Activated CD4-positive, alpha-beta T cell treated with anti-CD3 and anti-CD28 coated beads, Interleukin-2, amount 10 ng/mL, durations not matched to agents 7 days and 5 days (primary cell): ENCODE results near the gene SPA17. TPM values are rescaled to one million over a fixed set of nuclear protein-coding genes. Genes with fewer than 3 reads are reported as not detected.

ENCODE experiments used
- CTCF ChIA-PET: fragments of 350-600 bp; sonication (Branson Sonifier 250); formaldehyde crosslinking; loops from one replicate; lab custom pipeline; 2021; ENCODE audit warnings: antibody characterized with exemption; lab: Charles Lee
- POLR2A ChIA-PET: fragments of 350-600 bp; sonication (Branson Sonifier 250); formaldehyde crosslinking; loops from one replicate; lab custom pipeline; 2021; ENCODE audit warnings: antibody characterized with exemption; lab: Charles Lee
- DNase-seq: peaks from one replicate; pipeline ENCODE4 v3.0.0-alpha.2; 2020
- H3K27ac Mint-ChIP-seq: one replicate; pipeline ENCODE4 v1.8.0; 2021; ENCODE audit warnings: mild to moderate bottlenecking, moderate library complexity, mixed read lengths
- H3K27me3 Mint-ChIP-seq: one replicate; pipeline ENCODE4 v1.8.0; 2021; ENCODE audit warnings: mixed read lengths
- H3K36me3 Mint-ChIP-seq: one replicate; pipeline ENCODE4 v1.8.0; 2021; ENCODE audit warnings: low read depth, mixed read lengths
- H3K4me1 Mint-ChIP-seq: one replicate; pipeline ENCODE4 v1.8.0; 2021; ENCODE audit warnings: mixed read lengths
- H3K4me3 Mint-ChIP-seq: one replicate; pipeline ENCODE4 v1.8.0; 2021; ENCODE audit warnings: mild to moderate bottlenecking, moderate library complexity, mixed read lengths
- H3K9me3 Mint-ChIP-seq: one replicate; pipeline ENCODE4 v1.8.0; 2021; ENCODE audit warnings: mixed read lengths
- total RNA-seq, 2 experiments: library from RNA; stranded (reverse); gene quantifications; one replicate each; pipeline ENCODE4 v1.2.3, GENCODE V29; 2021

The SPA17 gene
- total RNA-seq, 2 experiments from 2014 or later: 1.1 to 1.8 TPM

GRCh38 chr11:124712392-124712791 is 38.7 kb downstream of the SPA17 start:
- Mint-ChIP-seq H3K36me3 (no peaks in the 10 kb centered on the region), H3K27ac (no peak overlapping the region), H3K4me3 (no peak overlapping the region), H3K4me1 (peaks cover 1% of the 10 kb centered on the region), H3K27me3 (peaks cover 24% of the 10 kb centered on the region), H3K9me3 (peaks cover 3% of the 10 kb centered on the region)
- no peak for DNase-seq
- CTCF ChIA-PET: no interaction called here
- POLR2A ChIA-PET: no interaction called here

GRCh38 chr11:124716591-124716990 is 42.9 kb downstream of the SPA17 start:
- ChIA-PET POLR2A (no interaction called here), CTCF (no interaction called here)
- H3K4me1 Mint-ChIP-seq: peaks cover 12% of the 10 kb centered on the region
- H3K9me3 Mint-ChIP-seq: no peaks in the 10 kb centered on the region
- H3K4me3 Mint-ChIP-seq: no peak overlapping the region
- no peak overlapping the region for H3K27ac Mint-ChIP-seq
- peaks cover 63% of the 10 kb centered on the region for H3K27me3 Mint-ChIP-seq
- DNase-seq: no peak
- no peaks in the 10 kb centered on the region for H3K36me3 Mint-ChIP-seq

GRCh38 chr11:124717421-124717785 is 43.7 kb downstream of the SPA17 start:
- Mint-ChIP-seq H3K4me3 (peak overlapping the region; percentile 14), H3K27me3 (peaks cover 69% of the 10 kb centered on the region), H3K27ac (no peak overlapping the region), H3K36me3 (no peaks in the 10 kb centered on the region), H3K9me3 (no peaks in the 10 kb centered on the region), H3K4me1 (peaks cover 12% of the 10 kb centered on the region)
- POLR2A ChIA-PET: no interaction called here
- no peak for DNase-seq
- CTCF ChIA-PET: interaction anchor here (0.7 to 1.0 kb wide), 2 partner anchors 29 to 45 kb away, joined by 4 read pairs; partner anchors contain the start of gene ESAM

- peak overlapping the region; percentile 14 for H3K4me3 Mint-ChIP-seq
- CTCF ChIA-PET: interaction anchor here (0.7 to 1.0 kb wide), 2 partner anchors 28 to 44 kb away, joined by 4 read pairs; partner anchors contain the start of gene ESAM
These were observed 44.3 kb downstream of the SPA17 start for GRCh38 chr11:124717786-124718651.

GRCh38 chr11:124718801-124719200 is 45.1 kb downstream of the SPA17 start:
- POLR2A ChIA-PET: no interaction called here
- no peak for DNase-seq
- H3K27me3 Mint-ChIP-seq: peaks cover 82% of the 10 kb centered on the region
- H3K27ac Mint-ChIP-seq: no peak overlapping the region
- CTCF ChIA-PET: no interaction called here
- H3K9me3 Mint-ChIP-seq: no peaks in the 10 kb centered on the region
- H3K36me3 Mint-ChIP-seq: no peaks in the 10 kb centered on the region
- peaks cover 12% of the 10 kb centered on the region for H3K4me1 Mint-ChIP-seq
- H3K4me3 Mint-ChIP-seq: no peak overlapping the region

More at GRCh38 chr11:124717786-124718651, 44.3 kb downstream of the SPA17 start:
- Mint-ChIP-seq H3K9me3 (no peaks in the 10 kb centered on the region), H3K27ac (no peak overlapping the region), H3K36me3 (no peaks in the 10 kb centered on the region), H3K4me1 (peaks cover 12% of the 10 kb centered on the region), H3K27me3 (peaks cover 74% of the 10 kb centered on the region)
- POLR2A ChIA-PET: no interaction called here
- DNase-seq: peak; percentile 16

GRCh38 chr11:124719534-124719933 is 45.8 kb downstream of the SPA17 start:
- ChIA-PET CTCF (no interaction called here), POLR2A (no interaction called here)
- Mint-ChIP-seq H3K9me3 (no peaks in the 10 kb centered on the region), H3K4me3 (no peak overlapping the region), H3K27ac (no peak overlapping the region), H3K27me3 (peaks cover 81% of the 10 kb centered on the region), H3K36me3 (no peaks in the 10 kb centered on the region), H3K4me1 (peaks cover 12% of the 10 kb centered on the region)
- no peak for DNase-seq

GRCh38 chr11:124722176-124722575 is 48.5 kb downstream of the SPA17 start:
- H3K27ac Mint-ChIP-seq: no peak overlapping the region
- H3K4me3 Mint-ChIP-seq: no peak overlapping the region
- no peaks in the 10 kb centered on the region for H3K36me3 Mint-ChIP-seq
- CTCF ChIA-PET: interaction anchor here (1.4 kb wide), 1 partner anchor 36 kb away, joined by 3 read pairs; no protein-coding TSS in a partner anchor
- no peaks in the 10 kb centered on the region for H3K9me3 Mint-ChIP-seq
- peaks cover 68% of the 10 kb centered on the region for H3K27me3 Mint-ChIP-seq
- POLR2A ChIA-PET: no interaction called here
- DNase-seq: no peak
- H3K4me1 Mint-ChIP-seq: peaks cover 12% of the 10 kb centered on the region

- H3K27me3 Mint-ChIP-seq: peaks cover 43% of the 10 kb centered on the region
- no peaks in the 10 kb centered on the region for H3K4me1 Mint-ChIP-seq
- ChIA-PET POLR2A (no interaction called here), CTCF (interaction anchor here (1.1 to 1.9 kb wide), 3 partner anchors 21 to 68 kb away, joined by 3 to 5 read pairs (median 3); no protein-coding TSS in a partner anchor)
- no peak overlapping the region for H3K4me3 Mint-ChIP-seq
- no peak overlapping the region for H3K27ac Mint-ChIP-seq
- H3K9me3 Mint-ChIP-seq: no peaks in the 10 kb centered on the region
- no peaks in the 10 kb centered on the region for H3K36me3 Mint-ChIP-seq
- no peak for DNase-seq
These were observed 51.4 kb downstream of the SPA17 start for GRCh38 chr11:124724979-124725718.

- H3K27ac Mint-ChIP-seq: no peak overlapping the region
- POLR2A ChIA-PET: no interaction called here
- no peaks in the 10 kb centered on the region for H3K4me1 Mint-ChIP-seq
These were observed 52.0 kb downstream of the SPA17 start for GRCh38 chr11:124725719-124726105.

GRCh38 chr11:124727474-124727873 is 53.8 kb downstream of the SPA17 start:
- CTCF ChIA-PET: no interaction called here
- Mint-ChIP-seq H3K27ac (no peak overlapping the region), H3K4me3 (no peak overlapping the region), H3K4me1 (peaks cover 2% of the 10 kb centered on the region), H3K27me3 (peaks cover 27% of the 10 kb centered on the region), H3K36me3 (no peaks in the 10 kb centered on the region), H3K9me3 (no peaks in the 10 kb centered on the region)
- POLR2A ChIA-PET: no interaction called here
- no peak for DNase-seq

More at GRCh38 chr11:124725719-124726105, 52.0 kb downstream of the SPA17 start:
- no peak for DNase-seq
- Mint-ChIP-seq H3K4me3 (no peak overlapping the region), H3K27me3 (peaks cover 38% of the 10 kb centered on the region), H3K36me3 (no peaks in the 10 kb centered on the region), H3K9me3 (no peaks in the 10 kb centered on the region)
- CTCF ChIA-PET: interaction anchor here (1.1 kb wide), 1 partner anchor 57 kb away, joined by 3 read pairs; no protein-coding TSS in a partner anchor

GRCh38 chr11:124728134-124728533 is 54.4 kb downstream of the SPA17 start:
- H3K4me3 Mint-ChIP-seq: no peak overlapping the region
- no peaks in the 10 kb centered on the region for H3K36me3 Mint-ChIP-seq
- H3K4me1 Mint-ChIP-seq: peaks cover 2% of the 10 kb centered on the region
- H3K27ac Mint-ChIP-seq: no peak overlapping the region
- no peaks in the 10 kb centered on the region for H3K9me3 Mint-ChIP-seq
- peaks cover 21% of the 10 kb centered on the region for H3K27me3 Mint-ChIP-seq
- POLR2A ChIA-PET: no interaction called here
- CTCF ChIA-PET: no interaction called here
- DNase-seq: no peak

- no peak overlapping the region for H3K4me3 Mint-ChIP-seq
- peaks cover 2% of the 10 kb centered on the region for H3K4me1 Mint-ChIP-seq
- DNase-seq: no peak
- ChIA-PET CTCF (interaction anchor here (1.0 to 1.2 kb wide), 2 partner anchors 9 to 28 kb away, joined by 3 read pairs; no protein-coding TSS in a partner anchor), POLR2A (no interaction called here)
- H3K27ac Mint-ChIP-seq: no peak overlapping the region
- no peaks in the 10 kb centered on the region for H3K36me3 Mint-ChIP-seq
- peaks cover 16% of the 10 kb centered on the region for H3K27me3 Mint-ChIP-seq
- H3K9me3 Mint-ChIP-seq: no peaks in the 10 kb centered on the region
These were observed 55.9 kb downstream of the SPA17 start for GRCh38 chr11:124729571-124729970.

GRCh38 chr11:124732230-124732629 is 58.5 kb downstream of the SPA17 start:
- H3K4me1 Mint-ChIP-seq: peaks cover 5% of the 10 kb centered on the region
- CTCF ChIA-PET: interaction anchor here (1.0 kb wide), 1 partner anchor 14 kb away, joined by 3 read pairs; no protein-coding TSS in a partner anchor
- H3K27ac Mint-ChIP-seq: no peak overlapping the region
- H3K4me3 Mint-ChIP-seq: no peak overlapping the region
- POLR2A ChIA-PET: no interaction called here
- no peaks in the 10 kb centered on the region for H3K9me3 Mint-ChIP-seq
- no peaks in the 10 kb centered on the region for H3K36me3 Mint-ChIP-seq
- peaks cover 9% of the 10 kb centered on the region for H3K27me3 Mint-ChIP-seq
- DNase-seq: no peak
